CD4-positive, alpha-beta T cell (primary cell): ENCODE results near the gene CHRM4. TPM values are rescaled to one million over a fixed set of nuclear protein-coding genes. Genes with fewer than 3 reads are reported as not detected.

ENCODE experiments used
- ATAC-seq: fragments of 200-7000 bp; cut with Tn5 transposase; one replicate; pipeline ENCODE4 v1.10.0; 2022; ENCODE audit warnings: mild to moderate bottlenecking; ENCODE audit not compliant: poor library complexity
- CTCF ChIA-PET: fragments of 350-600 bp; sonication (Branson Sonifier 250); formaldehyde crosslinking; loops from one replicate; lab custom pipeline; 2021; ENCODE audit warnings: antibody characterized with exemption, inconsistent platforms; lab: Charles Lee
- POLR2A ChIA-PET: fragments of 350-600 bp; sonication (Branson Sonifier 250); formaldehyde crosslinking; loops from one replicate; lab custom pipeline; 2021; ENCODE audit warnings: antibody characterized with exemption, inconsistent platforms; lab: Charles Lee
- DNase-seq, 14 experiments: peaks; one replicate each; pipeline ENCODE4 v3.0.0-alpha.2; 2013 to 2020; ENCODE audit warnings: mixed read lengths in 2 of 14
- H3K27ac ChIP-seq, 2 donors: one replicate each; pipeline versions ENCODE4 v1.5.1 to v1.7.0; 2013; ENCODE audit warnings: low read length in 2 of 2, low read depth in 1 of 2, mild to moderate bottlenecking in 1 of 2
- H3K27me3 ChIP-seq, 2 experiments: 1 replicate in 1 of 2; 2 replicates in 1 of 2; pipeline versions ENCODE4 v1.6.1 to v1.7.0; 2013; ENCODE audit warnings: low read length in 2 of 2, control low read depth in 1 of 2, mild to moderate bottlenecking in 1 of 2, moderate library complexity in 1 of 2; ENCODE audit not compliant: insufficient read depth in 2 of 2, control insufficient read depth in 1 of 2
- H3K36me3 ChIP-seq: one replicate; pipeline ENCODE4 v1.6.1; 2013; ENCODE audit warnings: low read length, control low read depth; ENCODE audit not compliant: insufficient read depth
- H3K4me1 ChIP-seq: one replicate; pipeline ENCODE4 v1.6.1; 2013; ENCODE audit warnings: low read length, control low read depth; ENCODE audit not compliant: insufficient read depth
- H3K4me3 ChIP-seq: one replicate; pipeline ENCODE4 v1.5.1; 2013; ENCODE audit warnings: mild to moderate bottlenecking, low read length, moderate library complexity
- H3K9me3 ChIP-seq, 2 experiments: 1 replicate in 1 of 2; 2 replicates in 1 of 2; pipeline versions ENCODE4 v1.6.1 to v1.7.0; 2013; ENCODE audit warnings: low read length in 2 of 2, mild to moderate bottlenecking in 2 of 2, control low read depth in 1 of 2, moderate library complexity in 1 of 2; ENCODE audit not compliant: control insufficient read depth in 1 of 2, insufficient read depth in 1 of 2
- H3K27ac Mint-ChIP-seq: one replicate; pipeline ENCODE4 v1.8.0; 2020; ENCODE audit warnings: mixed read lengths
- H3K27me3 Mint-ChIP-seq: one replicate; pipeline ENCODE4 v1.8.0; 2021; ENCODE audit warnings: mixed read lengths
- H3K36me3 Mint-ChIP-seq: one replicate; pipeline ENCODE4 v1.8.0; 2021; ENCODE audit warnings: low read depth, mixed read lengths
- H3K4me1 Mint-ChIP-seq: one replicate; pipeline ENCODE4 v1.8.0; 2021; ENCODE audit warnings: low read depth, mixed read lengths
- H3K4me3 Mint-ChIP-seq: one replicate; pipeline ENCODE4 v1.8.0; 2020; ENCODE audit warnings: mild to moderate bottlenecking, mixed read lengths
- H3K9me3 Mint-ChIP-seq: one replicate; pipeline ENCODE4 v1.8.0; 2020; ENCODE audit warnings: mixed read lengths
- intact Hi-C, 2 experiments: fragments of 100-400 bp; cut with DNase I in 1 of 2; cut with micrococcal nuclease in 1 of 2; formaldehyde crosslinking; loops; one replicate each; pipeline versions ENCODE4 v1.15.1 to v1.9.0; 2023 to 2025; cut with DNase I, micrococcal nuclease
- total RNA-seq, 174 experiments: library from RNA in 2 of 174; stranded (reverse) in 2 of 174; gene quantifications; one replicate each; pipeline ENCODE4 v1.2.3 and lab custom pipeline; 2021 to 2026
- TF ChIP-seq, protein P1 (sequence below): fragments of 200-600 bp; IDR thresholded peaks from one replicate; pipeline ENCODE4 v1.8.0; 2022; ENCODE audit warnings: antibody characterized with exemption, mild to moderate bottlenecking

CHRM4 gene
- total RNA-seq, 2 experiments from 2014 or later: 3.2 to 3.7 TPM

DNA sequence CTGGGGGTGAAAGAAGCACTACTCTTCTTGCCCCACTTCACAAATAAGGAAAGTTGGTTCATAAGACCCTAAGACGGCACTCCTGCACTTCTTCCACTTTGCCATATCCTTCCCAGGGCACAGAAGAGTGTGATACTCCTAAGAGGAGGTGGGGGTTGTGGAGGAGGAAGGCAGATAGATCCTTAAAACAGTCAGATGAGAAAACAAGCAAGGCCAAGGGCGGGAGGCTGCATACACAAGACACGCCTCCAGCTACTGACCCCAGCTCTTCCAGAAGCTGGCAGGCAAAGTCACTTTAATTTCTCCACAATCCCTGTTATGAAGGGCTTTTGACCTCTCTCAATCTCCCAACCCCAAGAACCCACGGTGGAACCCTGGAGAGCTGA, 1.6 kb upstream of the CHRM4 start:
- peaks cover 40% of the 10 kb centered on the region for H3K4me1 ChIP-seq
- Mint-ChIP-seq H3K27ac (no peak overlapping the region), H3K36me3 (peaks cover 17% of the 10 kb centered on the region), H3K4me1 (peaks cover 29% of the 10 kb centered on the region), H3K4me3 (peak overlapping the region; percentile 74), H3K9me3 (no peaks in the 10 kb centered on the region), H3K27me3 (peaks cover 40% of the 10 kb centered on the region)
- DNase-seq (peak in 1 of 14 experiments; percentile 14), ATAC-seq (no peak)
- H3K27ac ChIP-seq: no peak overlapping the region
- no peak overlapping the region for H3K4me3 ChIP-seq
- ChIA-PET POLR2A (interaction anchor here (0.5 to 1.4 kb wide), 4 partner anchors 10 to 307 kb away, joined by 3 to 4 read pairs (median 3); partner anchors contain the start of genes ARHGAP1 and ZNF408), CTCF (interaction anchor here (1.0 kb wide), 1 partner anchor 25 kb away, joined by 3 read pairs; no protein-coding TSS in a partner anchor)
- H3K9me3 ChIP-seq: peaks cover 0 to 21% of the 10 kb centered on the region in 2 experiments
- intact Hi-C loops: loop anchor here in 1 of 2 experiments (5.0 kb wide), 2 partner anchors 144 to 506 kb away; partner anchors contain the start of gene MAPK8IP1
- peaks cover 8% of the 10 kb centered on the region for H3K36me3 ChIP-seq
- peaks cover 32 to 45% of the 10 kb centered on the region in 2 experiments for H3K27me3 ChIP-seq
- TF ChIP-seq, protein P1, sequence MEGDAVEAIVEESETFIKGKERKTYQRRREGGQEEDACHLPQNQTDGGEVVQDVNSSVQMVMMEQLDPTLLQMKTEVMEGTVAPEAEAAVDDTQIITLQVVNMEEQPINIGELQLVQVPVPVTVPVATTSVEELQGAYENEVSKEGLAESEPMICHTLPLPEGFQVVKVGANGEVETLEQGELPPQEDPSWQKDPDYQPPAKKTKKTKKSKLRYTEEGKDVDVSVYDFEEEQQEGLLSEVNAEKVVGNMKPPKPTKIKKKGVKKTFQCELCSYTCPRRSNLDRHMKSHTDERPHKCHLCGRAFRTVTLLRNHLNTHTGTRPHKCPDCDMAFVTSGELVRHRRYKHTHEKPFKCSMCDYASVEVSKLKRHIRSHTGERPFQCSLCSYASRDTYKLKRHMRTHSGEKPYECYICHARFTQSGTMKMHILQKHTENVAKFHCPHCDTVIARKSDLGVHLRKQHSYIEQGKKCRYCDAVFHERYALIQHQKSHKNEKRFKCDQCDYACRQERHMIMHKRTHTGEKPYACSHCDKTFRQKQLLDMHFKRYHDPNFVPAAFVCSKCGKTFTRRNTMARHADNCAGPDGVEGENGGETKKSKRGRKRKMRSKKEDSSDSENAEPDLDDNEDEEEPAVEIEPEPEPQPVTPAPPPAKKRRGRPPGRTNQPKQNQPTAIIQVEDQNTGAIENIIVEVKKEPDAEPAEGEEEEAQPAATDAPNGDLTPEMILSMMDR: no peak

DNA sequence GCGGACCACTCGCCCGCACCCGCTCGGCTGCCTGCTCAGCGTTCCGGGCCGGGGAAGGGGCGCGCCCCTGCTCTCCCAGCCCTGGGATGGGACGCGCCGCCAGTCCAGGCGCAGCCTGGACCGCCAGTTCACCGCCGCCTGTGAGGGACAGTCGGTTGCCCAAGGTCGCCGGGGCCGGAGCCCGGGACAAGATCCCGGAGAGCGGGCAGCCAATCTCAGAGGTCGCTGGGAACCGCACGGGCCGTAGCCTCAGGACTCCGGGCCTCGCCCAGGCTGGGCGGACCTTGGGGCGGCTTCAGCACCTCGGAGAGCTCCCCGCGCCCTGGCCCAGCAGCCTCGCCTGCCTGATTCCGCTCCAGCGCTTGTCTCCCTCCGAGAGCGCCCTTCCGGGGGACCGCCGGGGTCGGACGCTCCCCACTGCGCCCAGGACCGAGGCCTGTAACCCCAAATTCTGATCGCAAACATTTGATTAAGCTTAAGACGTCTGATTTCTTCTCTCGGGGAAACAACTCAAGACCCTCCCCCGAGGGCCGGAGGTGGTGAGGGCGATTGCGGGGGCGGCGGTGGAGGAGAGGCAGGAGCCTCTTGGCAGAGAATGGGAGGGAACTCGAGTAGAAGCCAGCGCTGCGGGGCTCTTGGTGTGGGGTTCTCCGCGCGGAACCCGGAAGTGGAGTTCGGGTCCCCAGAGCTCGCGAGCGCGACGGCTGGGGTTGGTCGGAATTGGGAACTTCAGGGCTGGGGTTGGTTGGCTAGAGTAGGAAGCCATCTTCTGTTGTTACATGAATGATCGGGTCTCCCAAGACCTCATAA, 1.1 kb upstream of the CHRM4 start:
- intact Hi-C loops: loop anchor here in 1 of 2 experiments (5.0 kb wide), 2 partner anchors 145 to 505 kb away; partner anchors contain the start of gene MAPK8IP1
- Histone ChIP-seq H3K9me3 (peaks cover 0 to 26% of the 10 kb centered on the region in 2 experiments), H3K4me3 (peak overlapping the region; percentile 24), H3K27ac (no peak overlapping the region), H3K36me3 (peaks cover 2% of the 10 kb centered on the region), H3K4me1 (peaks cover 46% of the 10 kb centered on the region), H3K27me3 (peaks cover 38 to 51% of the 10 kb centered on the region in 2 experiments)
- Mint-ChIP-seq H3K27me3 (peaks cover 46% of the 10 kb centered on the region), H3K4me3 (peak overlapping the region; percentile 74), H3K4me1 (peaks cover 34% of the 10 kb centered on the region), H3K9me3 (no peaks in the 10 kb centered on the region), H3K27ac (no peak overlapping the region), H3K36me3 (peaks cover 13% of the 10 kb centered on the region)
- DNase-seq (peak; percentile 57 to 89 (median 72)), ATAC-seq (peak; percentile 87)
- POLR2A ChIA-PET: interaction anchor here (0.5 to 1.4 kb wide), 6 partner anchors 9 to 308 kb away, joined by 3 to 4 read pairs (median 3); partner anchors contain the start of genes ARHGAP1, ATG13, DGKZ and HARBI1
- TF ChIP-seq, protein P1: no peak
- CTCF ChIA-PET: interaction anchor here (0.6 to 1.0 kb wide), 2 partner anchors 24 to 121 kb away, joined by 3 read pairs; no protein-coding TSS in a partner anchor

DNA sequence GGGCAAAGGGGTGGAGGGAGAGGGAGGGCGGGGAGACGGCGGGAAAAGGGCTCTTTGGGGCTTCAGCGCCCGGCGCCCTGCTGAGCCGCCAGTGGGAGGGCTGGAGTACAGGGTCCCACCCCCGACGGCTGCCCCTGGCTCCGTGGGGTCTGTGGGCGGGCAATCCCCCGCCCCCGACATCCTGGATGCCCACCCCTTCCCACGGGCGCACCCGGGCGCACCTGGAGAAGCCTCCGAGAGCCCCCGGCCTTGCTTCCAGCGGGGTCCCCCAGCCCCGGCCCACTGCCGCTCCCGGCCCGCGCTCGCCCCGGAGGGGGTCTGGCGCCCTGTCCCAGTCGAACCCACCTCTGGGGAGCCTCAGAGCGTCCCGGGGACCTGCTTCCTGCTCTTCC, 394 bp downstream of the CHRM4 start:
- peaks cover 47% of the 10 kb centered on the region for H3K4me1 ChIP-seq
- H3K27me3 ChIP-seq: peaks cover 51 to 64% of the 10 kb centered on the region in 2 experiments
- TF ChIP-seq, protein P1: no peak
- intact Hi-C loops: loop anchor here in 1 of 2 experiments (5.0 kb wide), 2 partner anchors 146 to 504 kb away; partner anchors contain the start of gene MAPK8IP1
- POLR2A ChIA-PET: interaction anchor here (1.1 kb wide), 1 partner anchor 10 kb away, joined by 3 read pairs; the partner anchor contains the start of gene MDK
- ATAC-seq (no peak), DNase-seq (peak in 1 of 14 experiments; percentile 25)
- no peak overlapping the region for H3K27ac ChIP-seq
- peaks cover 0 to 28% of the 10 kb centered on the region in 2 experiments for H3K9me3 ChIP-seq
- H3K4me1 Mint-ChIP-seq: peaks cover 34% of the 10 kb centered on the region
- H3K27ac Mint-ChIP-seq: no peak overlapping the region
- CTCF ChIA-PET: no interaction called here
- no peak overlapping the region for H3K4me3 ChIP-seq
- H3K4me3 Mint-ChIP-seq: no peak overlapping the region
- H3K9me3 Mint-ChIP-seq: no peaks in the 10 kb centered on the region
- no peaks in the 10 kb centered on the region for H3K36me3 ChIP-seq
- H3K36me3 Mint-ChIP-seq: no peaks in the 10 kb centered on the region
- H3K27me3 Mint-ChIP-seq: peaks cover 60% of the 10 kb centered on the region
